Natural killer cell (primary cell): ENCODE data around the gene WNK4. TPM values are rescaled to one million over a fixed set of nuclear protein-coding genes. Genes with fewer than 3 reads are reported as not detected.
A peak's percentile ranks its signal among the peaks of the same experiment; 100 is the strongest.

Experiments used
- ATAC-seq, 3 donors: fragments of 150-1000 bp in 2 of 3; fragments of 200-7000 bp in 1 of 3; cut with Tn5 transposase; 1 replicate in 1 of 3; 2 replicates in 2 of 3; pipeline ENCODE4 v1.10.0; 2021; ENCODE audit warnings: mild to moderate bottlenecking in 2 of 3, moderate library complexity in 2 of 3
- DNase-seq, 2 donors: peaks; one replicate each; pipeline versions ENCODE4 v3.0.0 to v3.0.0-alpha.2; 2013 to 2021; ENCODE audit warnings: mixed read lengths in 1 of 2
- H3K27ac ChIP-seq: one replicate; pipeline ENCODE4 v1.5.1; 2013; ENCODE audit warnings: mild to moderate bottlenecking, low read length
- H3K27me3 ChIP-seq: one replicate; pipeline ENCODE4 v1.6.1; 2013; ENCODE audit warnings: low read length; ENCODE audit not compliant: control insufficient read depth, insufficient read depth
- H3K36me3 ChIP-seq: one replicate; pipeline ENCODE4 v1.6.1; 2013; ENCODE audit warnings: low read length; ENCODE audit not compliant: control insufficient read depth, insufficient read depth
- H3K4me1 ChIP-seq: one replicate; pipeline ENCODE4 v1.6.1; 2013; ENCODE audit warnings: low read length; ENCODE audit not compliant: control insufficient read depth, insufficient read depth
- H3K4me3 ChIP-seq: one replicate; pipeline ENCODE4 v1.5.1; 2013; ENCODE audit warnings: low read length
- H3K9me3 ChIP-seq: one replicate; pipeline ENCODE4 v1.6.1; 2013; ENCODE audit warnings: low read length; ENCODE audit not compliant: control insufficient read depth, insufficient read depth
- H3K27ac Mint-ChIP-seq, 2 donors: one replicate each; pipeline ENCODE4 v1.8.0; 2022; ENCODE audit warnings: mild to moderate bottlenecking in 2 of 2, mixed read lengths in 2 of 2, moderate library complexity in 1 of 2
- H3K27me3 Mint-ChIP-seq, 2 donors: one replicate each; pipeline ENCODE4 v1.8.0; 2022; ENCODE audit warnings: low read depth in 2 of 2, mixed read lengths in 2 of 2
- H3K36me3 Mint-ChIP-seq: one replicate; pipeline ENCODE4 v1.8.0; 2022; ENCODE audit warnings: mixed read lengths
- H3K4me1 Mint-ChIP-seq, 2 donors: one replicate each; pipeline ENCODE4 v1.8.0; 2022; ENCODE audit warnings: mixed read lengths in 2 of 2
- H3K4me3 Mint-ChIP-seq: one replicate; pipeline ENCODE4 v1.8.0; 2022; ENCODE audit warnings: mild to moderate bottlenecking, moderate library complexity, mixed read lengths
- H3K9me3 Mint-ChIP-seq, 2 donors: one replicate each; pipeline ENCODE4 v1.8.0; 2022; ENCODE audit warnings: mixed read lengths in 2 of 2
- CTCF ChIP-seq: fragments of 200-600 bp; IDR thresholded peaks from one replicate; pipeline ENCODE4 v1.8.0; 2022; ENCODE audit warnings: antibody characterized with exemption
- WGBS: methylation state at CpG from one replicate; pipeline ENCODE4 v1.1.7; 2013; ENCODE audit warnings: missing lambda C conversion rate; ENCODE audit not compliant: insufficient coverage; 5-methylcytosine and 5-hydroxymethylcytosine counted together
- intact Hi-C: fragments of 100-400 bp; cut with micrococcal nuclease; formaldehyde crosslinking; loops from one replicate; pipeline ENCODE4 v1.14.2; 2022
- total RNA-seq, 4 donors: library from RNA; stranded (reverse); fragments of 120-200 nt in 1 of 4; gene quantifications; one replicate each; pipeline versions ENCODE4 v1.2.3 to v1.2.4, GENCODE V29; 2013 to 2022

WNK4 gene
- total RNA-seq, 3 donors from 2014 or later (not counting 1 experiment from before 2014, with no cell fraction given), result 0.09 to 0.13 TPM; not detected in 1

GRCh38 chr17:42797067-42798007 is 16.9 kb downstream of the WNK4 start:
- H3K27me3 Mint-ChIP-seq, result peaks cover 0 to 3% of the 10 kb centered on the region in 2 donors
- no peak overlapping the region for H3K27ac Mint-ChIP-seq
- H3K4me3 Mint-ChIP-seq, result peak overlapping the region; percentile 99
- ATAC-seq, result no peak
- DNase-seq, result no peak
- H3K4me1 ChIP-seq, result peaks cover 19% of the 10 kb centered on the region
- no peaks in the 10 kb centered on the region for H3K36me3 Mint-ChIP-seq
- peak overlapping the region; percentile 79 for H3K4me3 ChIP-seq
- H3K27ac ChIP-seq, result no peak overlapping the region
- TF ChIP-seq CTCF, result no peak
- intact Hi-C loops, result no loop called here
- H3K27me3 ChIP-seq, result no peaks in the 10 kb centered on the region
- no peaks in the 10 kb centered on the region for H3K9me3 ChIP-seq
- no peaks in the 10 kb centered on the region for H3K9me3 Mint-ChIP-seq
- 94% methylated on average over 10 of the region's 10 CpGs for WGBS
- peaks cover 18 to 37% of the 10 kb centered on the region in 2 donors for H3K4me1 Mint-ChIP-seq
- no peaks in the 10 kb centered on the region for H3K36me3 ChIP-seq

GRCh38 chr17:42798011-42798382 is 17.6 kb downstream of the WNK4 start:
- Mint-ChIP-seq H3K27me3 (peaks cover 0 to 3% of the 10 kb centered on the region in 2 donors), H3K4me1 (peaks cover 18 to 37% of the 10 kb centered on the region in 2 donors), H3K27ac (peak overlapping the region; percentile 85 to 90), H3K9me3 (no peaks in the 10 kb centered on the region), H3K4me3 (peak overlapping the region; percentile 99), H3K36me3 (no peaks in the 10 kb centered on the region)
- peaks cover 19% of the 10 kb centered on the region for H3K4me1 ChIP-seq
- no peaks in the 10 kb centered on the region for H3K27me3 ChIP-seq
- no peaks in the 10 kb centered on the region for H3K9me3 ChIP-seq
- no peak overlapping the region for H3K27ac ChIP-seq
- ATAC-seq, result no peak
- no peak for TF ChIP-seq CTCF
- H3K4me3 ChIP-seq, result peak overlapping the region; percentile 79
- 32% methylated on average over 10 of the region's 10 CpGs for WGBS
- no peak for DNase-seq
- intact Hi-C loops, result no loop called here
- H3K36me3 ChIP-seq, result no peaks in the 10 kb centered on the region

GRCh38 chr17:42798383-42799380 is 18.3 kb downstream of the WNK4 start, which contains the start of the genes CNTD1 and COA3:
Gene CNTD1, plus strand, starts transcription at chr17:42798861. Its CDS starts 207 bp downstream, at chr17:42799068.
Gene COA3, minus strand, starts transcription at chr17:42798704. Its CDS starts 23 bp downstream, at chr17:42798681.
- peaks cover 19% of the 10 kb centered on the region for H3K4me1 ChIP-seq
- H3K27ac Mint-ChIP-seq, result peak within 1 kb of the TSS; percentile 85 to 90
- no peaks in the 10 kb centered on the region for H3K36me3 Mint-ChIP-seq
- H3K27ac ChIP-seq, result no peak within 1 kb of the TSS
- peak within 1 kb of the TSS; percentile 99 for H3K4me3 Mint-ChIP-seq
- no peaks in the 10 kb centered on the region for H3K36me3 ChIP-seq
- ATAC-seq (peak; percentile 92 to 100 (median 99)), DNase-seq (peak; percentile 65 to 83)
- peaks cover 18 to 37% of the 10 kb centered on the region in 2 donors for H3K4me1 Mint-ChIP-seq
- no peak for TF ChIP-seq CTCF
- H3K27me3 ChIP-seq, result no peaks in the 10 kb centered on the region
- H3K9me3 Mint-ChIP-seq, result no peaks in the 10 kb centered on the region
- H3K27me3 Mint-ChIP-seq, result peaks cover 0 to 3% of the 10 kb centered on the region in 2 donors
- H3K9me3 ChIP-seq, result no peaks in the 10 kb centered on the region
- WGBS, result 27% methylated on average over 66 of the region's 66 CpGs
- peak within 1 kb of the TSS; percentile 79 for H3K4me3 ChIP-seq
- intact Hi-C loops, result no loop called here
